ENCODE results near the gene IFIH1. TPM values are rescaled to one million over a fixed set of nuclear protein-coding genes. Genes with fewer than 3 reads are reported as not detected.

IFIH1 gene
- total and polyA plus RNA-seq, 2 experiments from 2014 or later, result 1.2 to 2.5 TPM

GRCh38 chr2:162234620-162235462 is 83.6 kb downstream of the IFIH1 start:
- no peak for DNase-seq (ENCODE audit: low spot score)
- no peaks in the 10 kb centered on the region for H3F3A ChIP-seq (replicated peaks; ENCODE audit: low read depth)
- H3K27ac Mint-ChIP-seq, result no peak overlapping the region
- no peaks in the 10 kb centered on the region for H3K36me3 Mint-ChIP-seq (ENCODE audit: low read depth)
- no peaks in the 10 kb centered on the region for H3K79me2 ChIP-seq (replicated peaks; ENCODE audit: insufficient read depth)
- peaks cover 3% of the 10 kb centered on the region; the same call in 1 of the 3 replicates for H3K9me3 Mint-ChIP-seq
- H3K27me3 ChIP-seq (ENCODE audit: insufficient read depth), result no peaks in the 10 kb centered on the region
- no peak overlapping the region for H3K27ac ChIP-seq (ENCODE audit: low read depth)
- no peaks in the 10 kb centered on the region for H3K36me3 ChIP-seq (ENCODE audit: insufficient read depth)
- no peak for ATAC-seq
- H4K20me1 ChIP-seq (replicated peaks; ENCODE audit: insufficient read depth), result no peaks in the 10 kb centered on the region
- H3K4me3 Mint-ChIP-seq, result no peak overlapping the region
- H2AFZ ChIP-seq, result no peak overlapping the region
- TF ChIP-seq ZNF462 (CRISPR knock-in tag; IDR thresholded peaks at IDR 0.05) (no peak), CTCF (conservative IDR thresholded peaks at IDR 0.05; ENCODE audit: low read depth in 2 of 2) (no peak), REST (IDR thresholded peaks at IDR 0.05; ENCODE audit: unreplicated experiment) (no peak), NANOG (IDR thresholded peaks at IDR 0.05; ENCODE audit: borderline replicate concordance) (no peak), JUNB (IDR thresholded peaks at IDR 0.05; ENCODE audit: unreplicated experiment) (no peak), EZH2 (IDR thresholded peaks at IDR 0.05; ENCODE audit: low read depth, unreplicated experiment) (no peak), STAT1 (IDR thresholded peaks at IDR 0.05; ENCODE audit: unreplicated experiment) (no peak), ZNF331 (CRISPR knock-in tag; IDR thresholded peaks at IDR 0.05; ENCODE audit: low read depth) (no peak), ZNF114 (CRISPR knock-in tag; IDR thresholded peaks at IDR 0.05) (no peak), POLR2AphosphoS5 (IDR thresholded peaks at IDR 0.05; ENCODE audit: low read depth) (no peak), ETS1 (IDR thresholded peaks at IDR 0.05) (no peak), EZH2phosphoT487 (IDR thresholded peaks at IDR 0.05; ENCODE audit: unreplicated experiment) (no peak), CREB1 (CRISPR knock-in tag; IDR thresholded peaks at IDR 0.05; ENCODE audit: low read depth) (no peak)
- H3K4me2 ChIP-seq, result no peak overlapping the region
- H3K27me3 Mint-ChIP-seq (ENCODE audit: insufficient read depth, low read depth, poor library complexity), result no peaks in the 10 kb centered on the region
- no peaks in the 10 kb centered on the region for H3K4me1 ChIP-seq (ENCODE audit: insufficient read depth)
- no peak overlapping the region for H3K4me3 ChIP-seq
- H3K9me2 ChIP-seq (ENCODE audit: insufficient read depth), result no peaks in the 10 kb centered on the region
- peaks cover 10% of the 10 kb centered on the region; the same call in 2 of the 3 replicates for H3K4me1 Mint-ChIP-seq

Measured in GM23338 (cell line).